ENCODE results near the gene BRD8.

DNA sequence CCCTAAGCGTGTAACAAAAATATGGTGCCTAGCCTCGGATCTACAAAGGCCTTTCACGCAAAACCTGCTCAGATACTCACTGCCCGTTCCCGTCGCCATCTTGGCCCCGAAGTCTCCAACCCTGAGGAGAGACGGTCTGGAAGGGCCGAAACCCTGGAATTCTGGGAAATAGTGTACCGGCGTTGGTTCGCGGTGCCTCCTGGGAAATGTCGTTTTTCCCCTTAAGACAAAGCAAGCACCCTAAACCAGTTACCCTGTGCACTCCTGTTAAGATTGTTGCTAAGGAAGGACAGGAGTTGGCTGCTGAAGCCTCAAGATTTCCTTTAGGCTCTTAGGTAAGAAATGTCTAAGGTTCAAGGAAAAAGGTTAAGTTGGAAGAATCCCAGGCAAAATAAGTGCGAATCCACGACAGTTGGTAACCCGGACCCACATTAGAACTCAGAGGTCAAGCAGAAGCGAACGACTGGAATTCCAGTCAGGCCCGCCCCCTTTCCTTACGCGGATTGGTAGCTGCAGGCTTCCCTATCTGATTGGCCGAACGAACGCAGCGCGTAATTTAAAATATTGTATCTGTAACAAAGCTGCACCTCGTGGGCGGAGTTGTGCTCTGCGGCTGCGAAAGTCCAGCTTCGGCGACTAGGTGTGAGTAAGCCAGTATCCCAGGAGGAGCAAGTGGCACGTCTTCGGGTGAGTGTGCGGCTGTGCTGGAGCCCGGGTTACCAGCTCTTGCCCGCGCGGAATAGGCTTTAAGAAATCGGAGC lies at the start of gene BRD8, which contains the start of gene KIF20A:
- TF ChIP-seq EZH2phosphoT487 (IDR thresholded peaks at IDR 0.05; ENCODE audit: unreplicated experiment) (no peak), CTCF (conservative IDR thresholded peaks at IDR 0.05; ENCODE audit: low read depth in 2 of 2) (no peak), POLR2AphosphoS5 (IDR thresholded peaks at IDR 0.05; ENCODE audit: low read depth) (peak; percentile 94), ETS1 (IDR thresholded peaks at IDR 0.05) (peak; percentile 79), EZH2 (IDR thresholded peaks at IDR 0.05; ENCODE audit: low read depth, unreplicated experiment) (no peak), JUNB (IDR thresholded peaks at IDR 0.05; ENCODE audit: unreplicated experiment) (no peak), ZNF114 (CRISPR knock-in tag; IDR thresholded peaks at IDR 0.05) (no peak), CREB1 (CRISPR knock-in tag; IDR thresholded peaks at IDR 0.05; ENCODE audit: low read depth) (peak; percentile 58), ZNF331 (CRISPR knock-in tag; IDR thresholded peaks at IDR 0.05; ENCODE audit: low read depth) (no peak)
- TF ChIP-seq, protein P1, sequence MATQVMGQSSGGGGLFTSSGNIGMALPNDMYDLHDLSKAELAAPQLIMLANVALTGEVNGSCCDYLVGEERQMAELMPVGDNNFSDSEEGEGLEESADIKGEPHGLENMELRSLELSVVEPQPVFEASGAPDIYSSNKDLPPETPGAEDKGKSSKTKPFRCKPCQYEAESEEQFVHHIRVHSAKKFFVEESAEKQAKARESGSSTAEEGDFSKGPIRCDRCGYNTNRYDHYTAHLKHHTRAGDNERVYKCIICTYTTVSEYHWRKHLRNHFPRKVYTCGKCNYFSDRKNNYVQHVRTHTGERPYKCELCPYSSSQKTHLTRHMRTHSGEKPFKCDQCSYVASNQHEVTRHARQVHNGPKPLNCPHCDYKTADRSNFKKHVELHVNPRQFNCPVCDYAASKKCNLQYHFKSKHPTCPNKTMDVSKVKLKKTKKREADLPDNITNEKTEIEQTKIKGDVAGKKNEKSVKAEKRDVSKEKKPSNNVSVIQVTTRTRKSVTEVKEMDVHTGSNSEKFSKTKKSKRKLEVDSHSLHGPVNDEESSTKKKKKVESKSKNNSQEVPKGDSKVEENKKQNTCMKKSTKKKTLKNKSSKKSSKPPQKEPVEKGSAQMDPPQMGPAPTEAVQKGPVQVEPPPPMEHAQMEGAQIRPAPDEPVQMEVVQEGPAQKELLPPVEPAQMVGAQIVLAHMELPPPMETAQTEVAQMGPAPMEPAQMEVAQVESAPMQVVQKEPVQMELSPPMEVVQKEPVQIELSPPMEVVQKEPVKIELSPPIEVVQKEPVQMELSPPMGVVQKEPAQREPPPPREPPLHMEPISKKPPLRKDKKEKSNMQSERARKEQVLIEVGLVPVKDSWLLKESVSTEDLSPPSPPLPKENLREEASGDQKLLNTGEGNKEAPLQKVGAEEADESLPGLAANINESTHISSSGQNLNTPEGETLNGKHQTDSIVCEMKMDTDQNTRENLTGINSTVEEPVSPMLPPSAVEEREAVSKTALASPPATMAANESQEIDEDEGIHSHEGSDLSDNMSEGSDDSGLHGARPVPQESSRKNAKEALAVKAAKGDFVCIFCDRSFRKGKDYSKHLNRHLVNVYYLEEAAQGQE (IDR thresholded peaks at IDR 0.05; ENCODE audit: unreplicated experiment), result peak; percentile 10
- TF ChIP-seq, protein P2, sequence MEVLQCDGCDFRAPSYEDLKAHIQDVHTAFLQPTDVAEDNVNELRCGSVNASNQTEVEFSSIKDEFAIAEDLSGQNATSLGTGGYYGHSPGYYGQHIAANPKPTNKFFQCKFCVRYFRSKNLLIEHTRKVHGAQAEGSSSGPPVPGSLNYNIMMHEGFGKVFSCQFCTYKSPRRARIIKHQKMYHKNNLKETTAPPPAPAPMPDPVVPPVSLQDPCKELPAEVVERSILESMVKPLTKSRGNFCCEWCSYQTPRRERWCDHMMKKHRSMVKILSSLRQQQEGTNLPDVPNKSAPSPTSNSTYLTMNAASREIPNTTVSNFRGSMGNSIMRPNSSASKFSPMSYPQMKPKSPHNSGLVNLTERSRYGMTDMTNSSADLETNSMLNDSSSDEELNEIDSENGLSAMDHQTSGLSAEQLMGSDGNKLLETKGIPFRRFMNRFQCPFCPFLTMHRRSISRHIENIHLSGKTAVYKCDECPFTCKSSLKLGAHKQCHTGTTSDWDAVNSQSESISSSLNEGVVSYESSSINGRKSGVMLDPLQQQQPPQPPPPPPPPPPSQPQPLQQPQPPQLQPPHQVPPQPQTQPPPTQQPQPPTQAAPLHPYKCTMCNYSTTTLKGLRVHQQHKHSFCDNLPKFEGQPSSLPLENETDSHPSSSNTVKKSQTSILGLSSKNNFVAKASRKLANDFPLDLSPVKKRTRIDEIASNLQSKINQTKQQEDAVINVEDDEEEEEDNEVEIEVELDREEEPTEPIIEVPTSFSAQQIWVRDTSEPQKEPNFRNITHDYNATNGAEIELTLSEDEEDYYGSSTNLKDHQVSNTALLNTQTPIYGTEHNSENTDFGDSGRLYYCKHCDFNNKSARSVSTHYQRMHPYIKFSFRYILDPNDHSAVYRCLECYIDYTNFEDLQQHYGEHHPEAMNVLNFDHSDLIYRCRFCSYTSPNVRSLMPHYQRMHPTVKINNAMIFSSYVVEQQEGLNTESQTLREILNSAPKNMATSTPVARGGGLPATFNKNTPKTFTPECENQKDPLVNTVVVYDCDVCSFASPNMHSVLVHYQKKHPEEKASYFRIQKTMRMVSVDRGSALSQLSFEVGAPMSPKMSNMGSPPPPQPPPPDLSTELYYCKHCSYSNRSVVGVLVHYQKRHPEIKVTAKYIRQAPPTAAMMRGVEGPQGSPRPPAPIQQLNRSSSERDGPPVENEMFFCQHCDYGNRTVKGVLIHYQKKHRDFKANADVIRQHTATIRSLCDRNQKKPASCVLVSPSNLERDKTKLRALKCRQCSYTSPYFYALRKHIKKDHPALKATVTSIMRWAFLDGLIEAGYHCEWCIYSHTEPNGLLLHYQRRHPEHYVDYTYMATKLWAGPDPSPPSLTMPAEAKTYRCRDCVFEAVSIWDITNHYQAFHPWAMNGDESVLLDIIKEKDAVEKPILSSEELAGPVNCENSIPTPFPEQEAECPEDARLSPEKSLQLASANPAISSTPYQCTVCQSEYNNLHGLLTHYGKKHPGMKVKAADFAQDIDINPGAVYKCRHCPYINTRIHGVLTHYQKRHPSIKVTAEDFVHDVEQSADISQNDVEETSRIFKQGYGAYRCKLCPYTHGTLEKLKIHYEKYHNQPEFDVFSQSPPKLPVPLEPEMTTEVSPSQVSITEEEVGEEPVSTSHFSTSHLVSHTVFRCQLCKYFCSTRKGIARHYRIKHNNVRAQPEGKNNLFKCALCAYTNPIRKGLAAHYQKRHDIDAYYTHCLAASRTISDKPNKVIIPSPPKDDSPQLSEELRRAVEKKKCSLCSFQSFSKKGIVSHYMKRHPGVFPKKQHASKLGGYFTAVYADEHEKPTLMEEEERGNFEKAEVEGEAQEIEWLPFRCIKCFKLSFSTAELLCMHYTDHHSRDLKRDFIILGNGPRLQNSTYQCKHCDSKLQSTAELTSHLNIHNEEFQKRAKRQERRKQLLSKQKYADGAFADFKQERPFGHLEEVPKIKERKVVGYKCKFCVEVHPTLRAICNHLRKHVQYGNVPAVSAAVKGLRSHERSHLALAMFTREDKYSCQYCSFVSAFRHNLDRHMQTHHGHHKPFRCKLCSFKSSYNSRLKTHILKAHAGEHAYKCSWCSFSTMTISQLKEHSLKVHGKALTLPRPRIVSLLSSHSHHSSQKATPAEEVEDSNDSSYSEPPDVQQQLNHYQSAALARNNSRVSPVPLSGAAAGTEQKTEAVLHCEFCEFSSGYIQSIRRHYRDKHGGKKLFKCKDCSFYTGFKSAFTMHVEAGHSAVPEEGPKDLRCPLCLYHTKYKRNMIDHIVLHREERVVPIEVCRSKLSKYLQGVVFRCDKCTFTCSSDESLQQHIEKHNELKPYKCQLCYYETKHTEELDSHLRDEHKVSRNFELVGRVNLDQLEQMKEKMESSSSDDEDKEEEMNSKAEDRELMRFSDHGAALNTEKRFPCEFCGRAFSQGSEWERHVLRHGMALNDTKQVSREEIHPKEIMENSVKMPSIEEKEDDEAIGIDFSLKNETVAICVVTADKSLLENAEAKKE (CRISPR knock-in tag; IDR thresholded peaks at IDR 0.05), result no peak
